Measurements from ENCODE around the gene SERPINB10.
A peak's percentile ranks its signal among the peaks of the same experiment; 100 is the strongest.
"Not testable (repeated sequence)": the region's sequence is repeated elsewhere in the genome, so short reads cannot be mapped to it uniquely, and the experiment has no call there.

The SERPINB10 gene

GRCh38 chr18:63892566-63892965 lies 15.2 kb upstream of the SERPINB10 start:
- no peak for DNase-seq

- DNase-seq = no peak
Observed at GRCh38 chr18:63894106-63894772, 13.5 kb upstream of the SERPINB10 start.

- no peak for DNase-seq
Observed at GRCh38 chr18:63895190-63895589, 12.6 kb upstream of the SERPINB10 start.

- DNase-seq = no peak
Observed at GRCh38 chr18:63897072-63897471, 10.7 kb upstream of the SERPINB10 start.

GRCh38 chr18:63899206-63899605 lies 8.6 kb upstream of the SERPINB10 start:
- DNase-seq = no peak

GRCh38 chr18:63903851-63904570 lies 3.7 kb upstream of the SERPINB10 start:
- no peak for DNase-seq

GRCh38 chr18:63904694-63905093 lies 3.1 kb upstream of the SERPINB10 start:
- no peak for DNase-seq

GRCh38 chr18:63905361-63905760 lies 2.4 kb upstream of the SERPINB10 start:
- no peak for DNase-seq

- no peak for DNase-seq
Observed at GRCh38 chr18:63906056-63906455, 1.7 kb upstream of the SERPINB10 start.

GRCh38 chr18:63908858-63909257 lies 1.1 kb downstream of the SERPINB10 start:
- no peak for DNase-seq

- DNase-seq = no peak
Observed at GRCh38 chr18:63909870-63910269, 2.1 kb downstream of the SERPINB10 start.

- DNase-seq = no peak
Observed at GRCh38 chr18:63917817-63918216, 10.1 kb downstream of the SERPINB10 start.

- DNase-seq = no peak
Observed at GRCh38 chr18:63922049-63922448, 14.3 kb downstream of the SERPINB10 start.

GRCh38 chr18:63924551-63924950 lies 16.8 kb downstream of the SERPINB10 start:
- DNase-seq = no peak

GRCh38 chr18:63928331-63928730 lies 20.6 kb downstream of the SERPINB10 start:
- no peak for DNase-seq

- DNase-seq = not testable (repeated sequence)
Observed at GRCh38 chr18:63929369-63929768, 21.6 kb downstream of the SERPINB10 start.

- DNase-seq = no peak
Observed at GRCh38 chr18:63930773-63931354, 23.1 kb downstream of the SERPINB10 start.

GRCh38 chr18:63936156-63936931 lies 28.6 kb downstream of the SERPINB10 start:
- DNase-seq = peak; percentile 31

GRCh38 chr18:63936932-63937393 lies 29.2 kb downstream of the SERPINB10 start:
- DNase-seq = no peak

- no peak for DNase-seq
Observed at GRCh38 chr18:63940008-63940407, 32.2 kb downstream of the SERPINB10 start.

- DNase-seq = not testable (repeated sequence)
Observed at GRCh38 chr18:63940543-63941050, 32.8 kb downstream of the SERPINB10 start.

- no peak for DNase-seq
Observed at GRCh38 chr18:63947051-63947790, 39.5 kb downstream of the SERPINB10 start.
